ENCODE data around the gene DCUN1D2.
"Not testable (repeated sequence)": the region's sequence is repeated elsewhere in the genome, so short reads cannot be mapped to it uniquely, and the experiment has no call there.

DCUN1D2 gene

GRCh38 chr13:113490496-113491417 lies at the start of gene DCUN1D2:
Gene DCUN1D2, minus strand, starts transcription at chr13:113490711. Its CDS starts 42 bp downstream, at chr13:113490669.
- peak; percentile 96 for DNase-seq (ENCODE audit: low spot score)

DNA sequence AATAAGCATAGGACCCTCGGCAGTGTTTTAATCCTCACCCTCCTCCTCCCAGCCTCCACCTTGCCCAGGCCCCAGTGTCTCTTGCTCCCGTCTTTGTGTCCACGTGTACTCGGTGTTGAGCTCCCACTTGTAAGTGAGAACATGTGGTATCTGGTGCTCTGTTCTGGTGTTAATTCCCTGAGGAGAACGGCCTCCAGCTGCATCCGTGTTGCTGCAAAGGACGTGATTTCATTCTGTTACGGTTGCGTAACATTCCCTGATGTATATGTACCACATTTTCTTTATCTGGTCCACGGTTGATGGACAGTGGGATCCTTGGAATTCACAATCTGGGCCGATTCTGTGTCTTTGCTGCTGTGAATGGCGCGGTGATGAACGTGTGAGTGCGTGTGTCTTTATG lies 49.3 kb upstream of the DCUN1D2 start:
- DNase-seq (ENCODE audit: low spot score), result no peak

GRCh38 chr13:113539176-113539575 lies 48.7 kb upstream of the DCUN1D2 start:
- no peak for DNase-seq (ENCODE audit: low spot score)

GRCh38 chr13:113538689-113539058 lies 48.2 kb upstream of the DCUN1D2 start:
- DNase-seq (ENCODE audit: low spot score), result no peak

- DNase-seq (ENCODE audit: low spot score), result no peak
These were observed 47.6 kb upstream of the DCUN1D2 start for GRCh38 chr13:113537909-113538688.

DNA sequence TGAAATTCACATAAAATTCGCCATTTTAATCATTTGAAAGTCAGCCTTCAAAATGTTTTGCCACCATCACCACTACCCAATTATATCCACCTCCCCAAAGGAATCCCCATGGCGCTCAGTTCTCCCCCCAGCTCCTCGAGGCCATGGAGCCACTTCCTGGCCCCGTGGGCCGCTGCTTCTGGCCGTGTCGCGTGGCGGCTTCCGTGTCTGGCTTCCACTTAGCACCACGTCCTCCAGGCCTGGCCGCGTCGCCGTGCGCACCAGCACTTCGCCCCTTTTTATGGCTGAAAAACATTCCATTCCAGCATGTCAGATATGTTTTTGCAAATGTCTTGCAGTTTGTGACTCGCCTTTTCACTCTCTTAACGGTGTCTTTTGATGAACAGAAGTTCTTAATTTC lies 46.7 kb upstream of the DCUN1D2 start:
- no peak for DNase-seq (ENCODE audit: low spot score)

- DNase-seq (ENCODE audit: low spot score), result no peak
These were observed 46.1 kb upstream of the DCUN1D2 start for GRCh38 chr13:113536461-113537110.

DNA sequence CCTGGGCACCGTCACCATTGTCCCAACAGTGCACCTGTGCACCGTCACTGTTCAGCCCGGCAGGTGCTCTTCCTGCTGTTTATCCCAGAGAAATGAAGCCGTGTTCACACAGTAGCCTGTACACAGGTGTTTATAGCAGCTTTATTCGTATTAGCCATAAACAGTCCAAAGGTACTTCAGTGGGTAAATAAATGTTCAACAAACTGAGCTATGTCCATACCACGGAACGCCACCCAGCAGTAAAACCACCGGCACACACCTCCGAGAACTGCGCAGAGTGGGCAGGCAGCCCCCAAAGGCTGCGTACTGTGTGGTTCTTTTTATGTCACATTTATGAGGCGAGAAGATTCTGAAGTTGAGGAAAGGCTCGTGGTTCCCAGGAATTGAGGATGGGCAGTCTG lies 44.9 kb upstream of the DCUN1D2 start:
- no peak for DNase-seq (ENCODE audit: low spot score)

- no peak for DNase-seq (ENCODE audit: low spot score)
These were observed 43.8 kb upstream of the DCUN1D2 start for GRCh38 chr13:113534236-113534860.

- no peak for DNase-seq (ENCODE audit: low spot score)
These were observed 42.8 kb upstream of the DCUN1D2 start for GRCh38 chr13:113533161-113533840.

DNA sequence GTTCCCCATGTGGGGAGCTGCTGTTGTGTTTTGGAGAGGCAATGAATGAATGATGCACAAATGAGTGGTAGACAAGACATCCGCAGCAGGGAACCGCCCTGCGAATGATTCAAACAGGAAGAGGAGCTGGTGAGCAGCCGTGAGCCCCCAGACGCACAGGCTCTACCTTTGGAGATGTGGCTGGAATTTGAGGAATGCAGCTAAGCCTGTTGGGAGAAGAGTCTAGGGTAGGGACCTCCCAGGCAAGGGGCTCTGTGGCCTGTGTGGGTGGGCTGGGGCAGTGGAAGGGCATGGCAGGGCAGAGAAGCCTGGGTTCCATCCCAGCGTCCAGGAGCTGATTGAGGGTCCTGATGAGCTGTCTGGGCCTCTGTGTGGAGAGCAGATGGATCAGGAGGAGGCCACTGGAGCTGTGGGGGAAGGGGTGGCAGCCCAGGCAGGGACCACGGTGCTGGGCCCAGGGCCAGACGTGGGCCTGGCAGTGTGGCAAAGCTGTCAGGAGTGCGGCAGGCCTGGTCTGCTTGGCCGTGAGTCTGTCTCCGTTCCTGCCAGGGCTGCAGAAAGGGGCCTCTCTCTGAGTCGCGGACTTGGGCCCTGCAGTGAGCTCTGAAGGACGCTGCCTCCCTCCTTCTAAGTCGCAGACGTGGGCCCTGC lies 41.8 kb upstream of the DCUN1D2 start:
- no peak for DNase-seq (ENCODE audit: low spot score)

DNA sequence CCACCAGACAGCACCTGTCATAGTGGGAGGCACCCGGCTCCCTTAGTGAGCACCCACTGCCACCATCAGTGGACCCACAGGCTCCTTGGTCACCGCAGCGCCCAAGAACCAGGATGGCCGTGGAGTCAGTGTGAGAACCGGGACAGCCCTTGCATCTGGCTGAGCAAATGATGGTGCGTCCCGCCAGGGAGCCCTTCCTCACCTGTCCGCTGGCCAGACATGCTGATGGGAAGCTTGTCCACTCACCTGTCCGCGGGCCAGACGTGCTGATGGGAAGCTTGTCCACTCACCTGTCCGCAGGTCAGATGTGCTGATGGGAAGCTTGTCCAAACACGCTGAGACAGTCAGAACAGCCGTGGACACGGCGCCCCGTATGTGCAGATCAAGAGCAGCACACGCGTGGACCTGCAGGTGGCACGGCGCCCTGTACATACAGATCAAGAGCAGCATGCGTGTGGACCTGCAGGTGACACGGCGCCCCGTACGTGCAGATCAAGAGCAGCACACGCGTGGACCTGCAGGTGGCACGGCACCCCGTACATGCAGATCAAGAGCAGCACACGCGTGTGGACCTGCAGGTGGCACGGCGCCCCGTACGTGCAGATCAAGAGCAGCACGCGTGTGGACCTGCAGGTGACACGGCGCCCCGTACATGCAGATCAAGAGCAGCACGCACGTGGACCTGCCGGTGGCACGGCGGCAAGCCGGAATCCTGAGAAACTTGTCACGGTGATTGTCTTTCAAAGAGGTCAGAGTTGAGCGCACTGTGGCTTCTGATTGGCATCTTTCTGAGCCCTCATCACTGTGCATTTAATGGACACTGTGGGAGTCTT lies 40.7 kb upstream of the DCUN1D2 start:
- DNase-seq (ENCODE audit: low spot score), result no peak

- no peak for DNase-seq (ENCODE audit: low spot score)
These were observed 38.3 kb upstream of the DCUN1D2 start for GRCh38 chr13:113528813-113529180.

- no peak for DNase-seq (ENCODE audit: low spot score)
These were observed 37.7 kb upstream of the DCUN1D2 start for GRCh38 chr13:113528101-113528812.

- no peak for DNase-seq (ENCODE audit: low spot score)
These were observed 36.9 kb upstream of the DCUN1D2 start for GRCh38 chr13:113527272-113527958.

GRCh38 chr13:113526466-113527220 lies 36.1 kb upstream of the DCUN1D2 start:
- no peak for DNase-seq (ENCODE audit: low spot score)

GRCh38 chr13:113522438-113522837 lies 31.9 kb upstream of the DCUN1D2 start:
- not testable (repeated sequence) for DNase-seq (ENCODE audit: low spot score)

GRCh38 chr13:113520571-113520970 lies 30.1 kb upstream of the DCUN1D2 start:
- no peak for DNase-seq (ENCODE audit: low spot score)

All from pons (tissue), 1 donor.